ENCODE data around the gene LAMB3. TPM values are rescaled to one million over a fixed set of nuclear protein-coding genes. Genes with fewer than 3 reads are reported as not detected.

The LAMB3 gene
- total RNA-seq, 1 experiment from 2014 or later: 0.28 TPM

DNA sequence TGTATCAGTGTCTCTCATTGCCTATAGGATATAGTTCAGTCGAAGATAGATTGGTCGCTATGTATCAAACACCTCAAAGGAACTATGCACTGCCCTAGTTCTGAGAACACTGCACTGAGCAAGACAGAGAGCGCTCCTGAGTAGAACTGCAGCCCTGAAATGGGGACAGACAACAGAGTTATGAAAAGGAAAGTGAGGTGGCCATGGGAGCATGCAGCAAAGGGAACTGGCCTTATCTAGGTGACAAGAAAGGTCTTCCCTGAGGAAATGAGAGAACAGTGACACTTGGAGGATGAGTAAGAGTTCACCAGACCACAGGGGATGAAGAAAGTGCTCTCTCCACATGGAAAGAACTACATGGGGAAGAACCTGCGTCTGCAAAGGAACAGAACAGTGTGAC lies 15.5 kb upstream of the LAMB3 start:
- H3K23me2 ChIP-seq (ENCODE audit: insufficient read length, low read depth, low read length, poor library complexity, severe bottlenecking): no peaks in the 10 kb centered on the region

More for the DNA sequence above, 15.5 kb upstream of the LAMB3 start:
- Histone ChIP-seq H2AFZ (ENCODE audit: low read length) (no peak overlapping the region), H3K56ac (ENCODE audit: insufficient read length, low read depth, low read length) (no peak overlapping the region), H2BK15ac (ENCODE audit: low read depth, low read length) (no peak overlapping the region), H3K27ac (ENCODE audit: insufficient read length, low read depth, low read length) (no peak overlapping the region), H3K4me2 (ENCODE audit: insufficient read depth, insufficient read length, low read length) (no peak overlapping the region), H3K9me3 (ENCODE audit: control insufficient read depth, low read depth, low read length) (no peaks in the 10 kb centered on the region), H3K27me3 (ENCODE audit: insufficient read depth, low read length) (no peaks in the 10 kb centered on the region), H3K79me1 (ENCODE audit: insufficient read depth, low read depth, low read length, poor library complexity, severe bottlenecking) (no peaks in the 10 kb centered on the region), H2BK12ac (ENCODE audit: insufficient read length, low read depth, low read length) (no peak overlapping the region), H4K20me1 (ENCODE audit: control insufficient read depth, insufficient read depth, insufficient read length) (no peaks in the 10 kb centered on the region), H3K14ac (ENCODE audit: insufficient read depth, low read length) (no peak overlapping the region), H3K79me2 (ENCODE audit: insufficient read depth, low read length) (no peaks in the 10 kb centered on the region), H2BK5ac (ENCODE audit: insufficient read length, low read length) (no peak overlapping the region), H4K8ac (replicated peaks; ENCODE audit: insufficient read length, low read depth, low read length) (no peak overlapping the region), H3K23ac (ENCODE audit: insufficient read length, low read depth, low read length) (no peak overlapping the region), H3K9ac (ENCODE audit: extremely low read depth, insufficient read length, low read length) (no peak overlapping the region), H3T11ph (ENCODE audit: low read length) (no peak overlapping the region), H2BK120ac (ENCODE audit: low read depth, low read length, poor library complexity, severe bottlenecking) (no peak overlapping the region), H2BK20ac (ENCODE audit: low read depth, low read length, poor library complexity, severe bottlenecking) (no peak overlapping the region), H3K4me1 (ENCODE audit: insufficient read depth, low read length) (no peaks in the 10 kb centered on the region), H4K5ac (ENCODE audit: insufficient read length, low read depth, low read length) (no peak overlapping the region), H3K4ac (ENCODE audit: low read depth, low read length) (no peak overlapping the region), H2AK5ac (ENCODE audit: insufficient read length, low read length) (no peak overlapping the region), H3K18ac (ENCODE audit: insufficient read length, low read depth, low read length) (no peak overlapping the region), H4K91ac (ENCODE audit: insufficient read length, low read depth, low read length) (no peak overlapping the region)
- H3K36me3 Mint-ChIP-seq (ENCODE audit: insufficient read depth in 1 of 3, low read depth in 3 of 3): no peaks in the 10 kb centered on the region
- WGBS (ENCODE audit: extremely low coverage, insufficient read length, low lambda C conversion rate): no CpG with 5 or more reads among the region's 4 CpGs
- no peak for TF ChIP-seq CTCF (conservative IDR thresholded peaks at IDR 0.05)
- H3K9me3 Mint-ChIP-seq: no peaks in the 10 kb centered on the region
- H3K27ac Mint-ChIP-seq: no peak overlapping the region
- DNase-seq: no peak
- H3K4me1 Mint-ChIP-seq: no peaks in the 10 kb centered on the region
- no peak overlapping the region for H3K4me3 Mint-ChIP-seq
- H3K27me3 Mint-ChIP-seq (ENCODE audit: low read depth): peaks cover 37% of the 10 kb centered on the region
